ENCODE results near the gene C10orf71.
A peak's percentile ranks its signal among the peaks of the same experiment; 100 is the strongest.

Gene C10orf71

DNA sequence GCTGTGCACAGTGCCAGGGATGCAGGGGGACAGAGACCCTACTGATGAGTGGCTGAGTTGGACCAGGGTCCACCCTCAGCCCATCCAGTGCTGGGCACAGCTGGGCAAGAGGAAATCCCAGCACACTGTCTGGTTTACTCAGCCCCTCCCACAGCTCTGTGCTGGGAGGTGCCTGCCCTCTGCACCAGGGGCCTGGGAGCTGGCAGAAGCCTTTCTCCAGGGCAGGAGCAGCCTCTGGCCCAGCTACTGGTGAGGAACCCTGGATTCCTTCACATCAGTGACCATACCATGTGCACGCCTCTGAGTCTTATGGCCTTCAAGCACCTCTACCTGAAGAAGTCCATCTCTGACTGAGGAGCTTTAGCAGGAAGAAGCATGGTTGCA, 25.9 kb upstream of the C10orf71 start:
- DNase-seq: no peak

- DNase-seq: no peak
Observed at GRCh38 chr10:49273626-49274025, 25.3 kb upstream of the C10orf71 start.

DNA sequence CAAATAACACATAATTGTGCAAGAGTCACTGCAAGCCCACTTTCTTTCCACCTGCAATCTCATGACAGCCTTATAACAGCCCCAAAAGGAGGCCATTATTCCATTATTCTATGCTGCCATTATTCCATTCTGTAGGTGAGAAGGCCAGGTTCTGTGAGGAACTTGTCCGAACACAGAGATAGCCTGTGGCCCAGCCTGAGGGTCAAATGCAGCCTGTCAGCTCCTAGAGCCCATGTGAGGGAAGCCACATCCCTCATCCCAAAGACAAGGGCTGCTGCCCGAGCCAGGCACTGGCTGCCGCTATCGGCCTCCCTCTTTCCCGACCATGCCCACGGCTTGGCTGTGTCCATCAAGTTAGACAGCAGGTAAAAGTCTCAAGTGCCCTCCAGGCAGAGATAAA, 24.1 kb upstream of the C10orf71 start:
- DNase-seq: no peak

DNA sequence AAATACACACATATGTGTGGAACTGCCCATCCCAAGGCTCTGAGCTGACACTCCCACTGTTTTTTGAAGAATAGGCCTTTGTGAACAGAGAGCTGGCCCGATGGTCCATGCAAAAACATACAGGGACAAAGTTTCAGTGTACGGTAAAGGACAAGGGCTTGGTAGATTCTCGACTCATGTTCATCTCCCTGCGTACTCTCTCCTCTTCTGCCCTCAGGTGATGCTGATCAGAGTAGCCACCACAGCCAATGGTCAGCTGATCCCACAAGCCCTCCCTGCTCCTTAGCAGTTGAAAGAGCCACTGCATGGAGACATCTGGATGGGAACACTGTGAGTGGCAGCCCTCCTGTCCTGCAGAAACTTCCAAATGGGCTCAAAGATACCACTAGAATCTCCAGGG, 23.1 kb upstream of the C10orf71 start:
- DNase-seq: no peak

GRCh38 chr10:49276596-49276995, 22.4 kb upstream of the C10orf71 start:
- no peak for DNase-seq

DNA sequence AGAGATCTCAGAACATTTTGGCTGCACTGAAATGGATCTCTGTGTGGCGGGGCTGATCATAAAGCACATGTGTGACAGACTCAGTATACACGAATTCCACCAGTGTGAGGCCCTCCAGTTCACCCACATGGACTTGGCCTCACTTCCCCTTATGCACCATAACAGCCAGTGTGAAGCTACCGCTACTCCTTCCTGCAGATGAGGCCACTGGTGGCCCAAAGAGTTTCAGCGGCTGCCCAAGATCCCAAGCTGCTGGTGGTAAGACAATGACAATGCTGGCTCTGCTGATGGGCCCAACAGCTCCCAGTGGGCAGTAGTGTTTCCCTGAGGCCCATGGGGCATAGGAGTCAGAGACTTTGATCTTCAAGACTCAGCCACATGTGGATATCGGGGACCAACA, 21.0 kb upstream of the C10orf71 start:
- peak; percentile 43 for DNase-seq

DNA sequence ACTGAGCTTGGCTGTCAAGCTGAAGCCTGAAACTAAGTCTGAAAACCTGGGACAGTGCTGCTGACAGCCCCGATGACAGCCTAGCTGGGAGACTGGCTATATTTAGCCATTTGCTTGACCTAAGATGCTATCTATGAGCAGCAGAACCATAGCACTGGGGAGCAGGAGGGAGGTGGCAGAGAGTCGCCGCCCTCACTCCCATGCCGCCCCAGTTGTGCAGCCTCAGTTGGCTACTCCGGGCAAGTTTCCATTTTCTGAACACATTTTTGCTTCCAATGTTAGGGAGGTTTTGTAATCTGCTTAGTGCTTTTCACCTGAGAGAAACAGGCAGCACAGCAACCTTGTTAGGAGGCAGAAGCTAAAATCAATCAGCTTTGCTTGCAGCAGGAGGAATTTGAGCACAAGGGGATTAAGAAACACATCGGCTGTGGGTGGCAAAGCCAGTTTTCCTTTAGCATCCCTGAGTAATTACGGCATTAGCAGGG, 20.4 kb upstream of the C10orf71 start:
- DNase-seq: no peak

DNA sequence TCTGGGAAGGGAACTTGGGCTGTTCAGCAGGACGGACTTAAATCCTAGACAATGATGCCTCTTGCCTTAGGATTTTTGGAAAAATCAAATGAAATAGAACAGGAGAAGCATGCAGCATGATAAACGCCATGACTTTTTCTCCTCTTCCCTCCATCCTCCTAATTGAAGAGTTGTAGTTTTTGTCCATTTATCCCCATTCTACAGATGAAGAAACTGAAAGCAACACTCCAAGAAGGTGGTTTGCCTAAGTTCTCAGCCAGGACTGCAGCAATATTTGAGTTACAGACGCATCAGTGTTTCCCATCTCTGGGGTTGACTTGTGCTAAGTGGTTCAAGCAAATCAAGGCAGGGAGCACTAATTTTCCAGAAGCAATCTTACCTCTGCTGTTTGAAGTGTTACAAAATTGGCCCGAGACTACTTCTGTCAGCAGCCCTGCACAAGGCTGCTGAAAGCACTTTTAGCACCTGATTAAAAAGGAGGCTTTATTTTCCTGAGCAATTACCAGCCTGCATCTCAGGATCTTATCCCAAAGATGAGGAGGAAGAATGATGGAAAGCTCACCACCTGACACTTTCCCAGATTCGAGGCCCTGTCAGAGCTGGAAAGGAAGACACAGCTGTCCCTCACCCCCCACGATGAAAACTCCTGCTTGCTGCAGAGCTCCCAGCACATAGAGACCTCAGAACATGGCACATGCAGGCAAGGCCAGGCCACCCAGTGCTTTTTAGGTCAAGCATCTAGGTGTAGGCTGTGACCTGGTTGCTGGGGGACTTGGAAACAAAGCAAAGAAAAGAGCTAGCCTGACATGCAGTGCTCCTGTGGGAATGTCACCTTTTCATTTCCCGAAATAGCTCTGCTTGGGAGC, 19.7 kb upstream of the C10orf71 start:
- DNase-seq: peak; percentile 38

DNA sequence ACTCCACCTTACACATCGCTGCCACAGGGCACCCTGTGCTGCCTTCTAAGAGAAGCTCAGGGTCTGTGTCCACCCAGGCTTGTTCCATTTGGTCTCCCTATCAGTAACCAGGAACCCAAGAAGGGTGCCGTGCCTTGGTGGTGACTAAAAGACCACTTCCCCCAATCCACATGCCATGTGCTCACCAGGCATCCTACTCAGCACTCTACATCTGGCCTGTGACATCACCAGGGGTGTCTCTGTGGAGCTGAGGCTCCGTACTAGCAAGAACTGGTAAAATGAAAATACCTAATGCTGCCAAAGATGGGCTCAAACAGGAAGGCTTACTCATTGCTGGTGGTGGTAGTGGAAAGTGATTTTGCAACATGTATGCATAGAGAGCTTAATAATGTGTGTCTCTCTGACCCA, 19.0 kb upstream of the C10orf71 start:
- peak; percentile 51 for DNase-seq

GRCh38 chr10:49281461-49281860, 17.5 kb upstream of the C10orf71 start:
- DNase-seq: peak; percentile 45

GRCh38 chr10:49282306-49282705, 16.7 kb upstream of the C10orf71 start:
- DNase-seq: no peak

- DNase-seq: peak; percentile 21
Observed at GRCh38 chr10:49282879-49283341, 16.1 kb upstream of the C10orf71 start.

GRCh38 chr10:49283491-49283890, 15.5 kb upstream of the C10orf71 start:
- DNase-seq: peak; percentile 40

DNA sequence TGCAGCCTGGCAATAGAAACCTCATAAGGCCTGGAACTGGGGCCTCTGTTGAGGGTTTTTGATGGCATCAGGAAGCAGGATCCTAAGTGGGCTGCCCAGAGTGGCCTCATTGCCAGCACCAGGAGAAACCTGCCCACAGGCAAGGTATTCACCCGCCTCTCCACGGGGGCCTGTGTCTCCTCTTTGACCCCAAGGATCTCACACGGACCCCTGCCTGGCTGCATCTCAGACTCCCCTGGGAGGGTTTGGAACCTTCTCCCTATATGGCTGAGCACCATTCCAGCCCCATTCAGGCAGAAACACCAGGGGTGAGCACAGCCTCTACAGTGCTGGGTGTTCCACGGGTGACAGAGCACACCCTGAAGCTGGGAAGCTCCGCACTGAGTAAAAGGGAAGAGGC, 14.6 kb upstream of the C10orf71 start:
- DNase-seq: peak; percentile 38

DNA sequence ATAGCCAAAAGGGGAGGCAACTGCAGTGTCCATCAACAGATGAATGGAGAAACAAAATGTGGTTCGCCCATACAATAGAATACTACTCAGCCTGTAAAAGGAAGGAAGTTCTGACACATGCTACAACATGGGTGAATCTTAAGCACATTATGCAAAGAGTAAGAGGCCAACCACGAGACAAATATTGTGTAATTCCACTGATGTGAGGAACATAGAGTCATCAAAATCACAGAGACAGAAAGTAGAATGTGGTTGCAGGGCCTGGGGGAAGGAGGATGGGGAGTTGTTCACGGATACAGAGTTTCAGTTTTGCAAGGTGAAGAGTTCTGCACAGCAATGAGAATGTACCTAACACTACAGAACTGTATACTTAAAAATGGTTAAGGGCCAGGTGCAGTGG, 13.7 kb upstream of the C10orf71 start:
- peak; percentile 3 for DNase-seq

GRCh38 chr10:49286686-49287085, 12.3 kb upstream of the C10orf71 start:
- DNase-seq: peak; percentile 40

- DNase-seq: peak; percentile 47
Observed at GRCh38 chr10:49287689-49288340, 11.2 kb upstream of the C10orf71 start.

DNA sequence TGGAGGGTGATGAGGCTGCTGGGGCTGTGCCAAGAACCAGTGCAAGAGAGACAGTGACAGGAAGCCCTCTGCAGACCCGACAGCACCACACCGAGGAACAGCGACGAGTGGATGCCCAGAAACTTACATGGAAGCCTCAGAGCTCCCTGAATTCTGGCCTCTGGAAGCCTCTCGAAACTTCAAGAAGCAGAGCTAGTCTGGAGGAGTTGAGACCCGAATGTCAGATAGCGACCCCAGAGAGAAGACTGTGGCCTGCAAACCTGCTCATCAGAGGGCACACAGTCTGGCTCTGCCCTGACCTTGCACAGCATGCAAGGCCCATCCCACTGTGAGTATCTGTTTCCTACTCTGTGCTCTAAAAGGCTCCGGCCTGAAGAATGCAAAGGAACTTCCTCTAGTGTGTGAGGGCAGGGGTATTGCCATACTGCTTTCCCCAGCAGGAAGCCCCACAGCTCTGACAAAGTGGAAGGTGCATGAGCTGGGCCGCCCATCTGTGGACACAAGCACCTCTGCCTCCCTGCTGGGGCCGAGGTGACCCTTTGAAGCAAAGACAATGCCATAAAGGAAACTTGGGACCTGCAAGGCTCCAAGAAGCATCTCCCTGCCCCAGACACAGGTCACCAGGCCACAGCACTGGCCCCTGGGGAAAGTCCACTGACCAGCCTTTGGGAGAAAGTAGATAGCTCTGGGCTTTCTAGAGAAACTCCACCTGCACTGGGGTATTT, 10.5 kb upstream of the C10orf71 start:
- no peak for DNase-seq

- DNase-seq: no peak
Observed at GRCh38 chr10:49289480-49289879, 9.5 kb upstream of the C10orf71 start.

DNA sequence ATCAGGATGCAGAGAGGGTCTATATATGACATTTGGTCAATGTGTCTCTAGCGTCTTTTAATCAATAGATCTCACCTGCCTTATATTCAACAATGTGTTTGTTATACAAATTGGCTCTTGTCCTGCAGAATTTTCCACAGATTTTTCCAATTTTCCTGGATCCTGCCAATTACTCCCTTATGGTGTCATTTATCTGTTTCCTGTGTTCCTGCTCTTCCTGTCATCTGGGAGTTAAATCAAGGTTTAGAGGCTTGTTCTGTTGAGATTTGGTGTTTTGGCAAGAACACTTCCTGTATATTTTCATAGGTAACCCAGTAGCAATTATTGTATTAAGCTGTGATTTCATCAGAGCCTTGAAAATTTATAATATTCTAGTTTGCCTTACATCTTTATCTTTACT, 8.8 kb upstream of the C10orf71 start:
- DNase-seq: no peak

DNA sequence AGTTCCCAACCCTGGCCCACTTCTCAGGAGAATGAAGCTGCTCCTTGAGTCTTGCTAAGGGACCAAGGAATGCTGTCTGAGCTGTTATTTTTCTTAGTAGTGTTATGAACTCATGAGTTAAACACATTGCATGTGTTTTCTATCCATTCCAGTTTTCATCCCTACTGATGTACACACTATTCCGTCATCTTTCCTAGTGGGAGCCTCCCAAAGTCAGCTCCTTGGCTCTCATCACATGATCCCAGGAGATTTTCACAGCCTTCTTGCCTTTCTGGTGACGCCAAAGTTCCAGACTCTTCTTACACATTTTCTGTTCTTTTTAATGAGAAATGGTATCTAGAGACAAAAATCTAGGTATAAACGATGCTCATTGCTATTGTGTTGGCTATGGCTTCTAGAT, 8.4 kb upstream of the C10orf71 start:
- DNase-seq: no peak

DNA sequence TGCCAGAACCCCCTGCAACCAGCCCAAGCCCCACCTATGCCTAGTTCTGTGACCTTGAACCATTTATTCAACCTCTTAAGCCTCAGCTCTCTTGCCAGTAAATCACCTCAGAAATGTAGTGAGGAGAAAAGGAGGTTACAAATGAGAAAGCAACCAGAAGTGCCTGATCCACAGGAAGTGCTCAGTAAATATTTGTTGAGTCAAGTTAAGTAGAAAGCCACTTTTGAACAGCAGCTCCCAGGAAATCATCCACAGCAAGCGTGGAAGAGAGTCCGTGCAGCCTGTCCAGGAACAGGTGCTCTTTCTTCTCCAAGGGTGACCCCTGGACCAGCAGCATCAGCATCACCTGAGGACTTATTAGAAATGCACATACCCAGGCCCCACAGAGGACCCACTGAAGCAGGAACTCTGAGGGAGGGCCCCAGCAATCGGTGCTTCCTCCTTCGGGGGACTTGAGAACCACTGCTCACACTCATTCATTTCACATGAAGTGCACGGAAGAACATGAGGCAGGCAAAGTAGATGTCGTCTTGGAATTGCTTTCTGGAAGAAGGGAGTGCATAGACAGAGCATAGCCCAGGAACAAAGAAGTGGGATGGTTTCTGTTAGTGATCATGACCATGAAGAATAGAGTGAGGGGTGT, 6.3 kb upstream of the C10orf71 start:
- DNase-seq: no peak

GRCh38 chr10:49293208-49293603, 5.8 kb upstream of the C10orf71 start:
- no peak for DNase-seq
